ENCODE results near the gene MCU.

DNA sequence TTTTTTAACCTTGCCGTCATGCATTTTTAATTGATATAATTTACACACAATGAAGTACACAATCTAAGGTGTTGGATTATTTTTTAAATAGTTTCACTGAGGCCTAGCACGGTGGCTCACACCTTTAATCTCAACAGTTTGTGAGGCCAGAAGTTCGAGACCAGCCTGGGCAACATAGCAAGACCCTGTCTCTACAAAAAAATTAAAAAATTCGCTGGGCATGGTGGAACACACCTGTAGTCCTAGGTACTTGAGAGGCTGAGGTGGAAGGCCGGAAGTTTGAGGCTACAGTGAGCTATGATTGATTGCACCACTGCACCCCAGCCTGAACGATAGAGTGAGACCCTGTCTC, 108.8 kb downstream of the MCU start:
- TF ChIP-seq CTCF (optimal IDR thresholded peaks at IDR 0.05 in 1 of 3, IDR thresholded peaks at IDR 0.05 in 1 of 3, conservative IDR thresholded peaks at IDR 0.05 in 1 of 3; ENCODE audit: extremely low read depth in 1 of 3, insufficient read depth in 2 of 3, low read length in 3 of 3): no peak
- no peak for TF ChIP-seq EZH2 (IDR thresholded peaks at IDR 0.05; ENCODE audit: low read length)

Measured in keratinocyte (primary cell).